HL-60 (cell line): Measurements from ENCODE around the gene GPR17.
A peak's percentile ranks its signal among the peaks of the same experiment; 100 is the strongest.

Experiments
- DNase-seq, 2 experiments: peaks; one replicate each; pipeline ENCODE4 v3.0.0-alpha.2; 2010 to 2020; ENCODE audit warnings: low read depth in 1 of 2, low spot score in 1 of 2
- H3K27ac ChIP-seq: fragments of 250-450 bp; sonication (Bioruptor Pico); replicated peaks from 2 replicates; pipeline ENCODE4 v1.5.1; 2020; ENCODE audit warnings: mild to moderate bottlenecking, moderate library complexity
- H3K27me3 ChIP-seq: fragments of 250-450 bp; sonication (Bioruptor Pico); 2 replicates; pipeline ENCODE4 v1.5.1; 2021; ENCODE audit warnings: mild to moderate bottlenecking, moderate library complexity; ENCODE audit not compliant: insufficient read depth, poor library complexity, severe bottlenecking
- H3K4me3 ChIP-seq: replicated peaks from 2 replicates; pipeline ENCODE4 v1.5.1; 2011; ENCODE audit warnings: mild to moderate bottlenecking, control low read depth, low read length; ENCODE audit not compliant: insufficient read depth
- CTCF ChIP-seq: IDR thresholded peaks from one replicate; pipeline ENCODE4 v1.5.1; 2011; ENCODE audit warnings: low read length, control low read depth, inconsistent platforms; ENCODE audit not compliant: insufficient read depth
- GABPA ChIP-seq: IDR thresholded peaks from 2 replicates; pipeline ENCODE4 v1.6.1; 2012; ENCODE audit warnings: low read depth
- POLR2AphosphoS5 ChIP-seq: IDR thresholded peaks from 2 replicates; pipeline ENCODE4 v1.6.1; 2012; ENCODE audit warnings: low read depth
- REST ChIP-seq: IDR thresholded peaks from 2 replicates; pipeline ENCODE4 v1.6.1; 2012; ENCODE audit warnings: low read depth; ENCODE audit not compliant: insufficient replicate concordance
- SPI1 ChIP-seq: IDR thresholded peaks from 2 replicates; pipeline ENCODE4 v1.6.1; 2012; ENCODE audit warnings: low read depth, mild to moderate bottlenecking, borderline replicate concordance

The GPR17 gene

GRCh38 chr2:127632592-127633489, 13.1 kb upstream of the GPR17 start:
- no peak overlapping the region for H3K4me3 ChIP-seq
- TF ChIP-seq POLR2AphosphoS5, result peak; percentile 95
- TF ChIP-seq CTCF, result no peak
- no peak for TF ChIP-seq GABPA
- no peak for TF ChIP-seq REST
- TF ChIP-seq SPI1, result no peak
- no peaks in the 10 kb centered on the region for H3K27me3 ChIP-seq
- DNase-seq, result peak; percentile 29 to 58
- H3K27ac ChIP-seq, result peak overlapping the region; percentile 47

- TF ChIP-seq REST (no peak), POLR2AphosphoS5 (no peak), GABPA (no peak), CTCF (no peak), SPI1 (no peak)
- no peak overlapping the region for H3K4me3 ChIP-seq
- peak overlapping the region; percentile 47 for H3K27ac ChIP-seq
- H3K27me3 ChIP-seq, result no peaks in the 10 kb centered on the region
- peak in 1 of 2 experiments; percentile 21 for DNase-seq
These were observed 12.3 kb upstream of the GPR17 start for GRCh38 chr2:127633556-127634065.

- Histone ChIP-seq H3K27me3 (no peaks in the 10 kb centered on the region), H3K27ac (no peak overlapping the region), H3K4me3 (no peak overlapping the region)
- DNase-seq, result peak in 1 of 2 experiments; percentile 18
- TF ChIP-seq SPI1, result no peak
- peak; percentile 22 for TF ChIP-seq REST
- TF ChIP-seq GABPA, result no peak
- peak; percentile 70; the same call in 1 of the 2 replicates for TF ChIP-seq POLR2AphosphoS5
These were observed 11.8 kb upstream of the GPR17 start for GRCh38 chr2:127634066-127634617.
